GM19463 (cell line): Measurements from ENCODE around the gene SSC5D.
"Not testable (repeated sequence)": the region's sequence is repeated elsewhere in the genome, so short reads cannot be mapped to it uniquely, and the experiment has no call there.

Experiments used
- ATAC-seq: cut with Tn5 transposase; IDR thresholded peaks from one replicate; pipeline ENCODE4 v1.9.1; 2021; ENCODE audit warnings: mild to moderate bottlenecking, moderate library complexity; ENCODE audit not compliant: unreplicated experiment

Gene SSC5D

GRCh38 chr19:55487924-55488687 lies at the start of gene SSC5D:
Gene SSC5D (plus strand): TSS chr19:55488436. CDS start chr19:55488590, 154 bp downstream.
- ATAC-seq = no peak

GRCh38 chr19:55439052-55439451 lies 49.2 kb upstream of the SSC5D start:
- ATAC-seq = no peak

- no peak for ATAC-seq
Observed at GRCh38 chr19:55440411-55441105, 47.7 kb upstream of the SSC5D start.

GRCh38 chr19:55441319-55441691 lies 46.9 kb upstream of the SSC5D start:
- ATAC-seq = no peak

- no peak for ATAC-seq
Observed at GRCh38 chr19:55441692-55442321, 46.4 kb upstream of the SSC5D start.

GRCh38 chr19:55442372-55442961 lies 45.8 kb upstream of the SSC5D start:
- ATAC-seq = no peak

GRCh38 chr19:55443045-55443823 lies 45.0 kb upstream of the SSC5D start, which contains the start of gene SHISA7:
Gene SHISA7 (minus strand): TSS chr19:55443300. CDS start chr19:55442863, 437 bp downstream.
- no peak for ATAC-seq

GRCh38 chr19:55443824-55444480 lies 44.3 kb upstream of the SSC5D start:
- no peak for ATAC-seq

GRCh38 chr19:55444646-55445045 lies 43.6 kb upstream of the SSC5D start:
- ATAC-seq = no peak

- ATAC-seq = no peak
Observed at GRCh38 chr19:55446060-55446459, 42.2 kb upstream of the SSC5D start.

- no peak for ATAC-seq
Observed at GRCh38 chr19:55447421-55448174, 40.6 kb upstream of the SSC5D start.

GRCh38 chr19:55448175-55448490 lies 40.1 kb upstream of the SSC5D start:
- not testable (repeated sequence) for ATAC-seq

GRCh38 chr19:55449469-55449868 lies 38.8 kb upstream of the SSC5D start:
- ATAC-seq = no peak

GRCh38 chr19:55451163-55451964 lies 36.9 kb upstream of the SSC5D start:
- no peak for ATAC-seq

- ATAC-seq = no peak
Observed at GRCh38 chr19:55451965-55452748, 36.1 kb upstream of the SSC5D start.

GRCh38 chr19:55452749-55453346 lies 35.4 kb upstream of the SSC5D start:
- ATAC-seq = no peak

- no peak for ATAC-seq
Observed at GRCh38 chr19:55453511-55454260, 34.5 kb upstream of the SSC5D start.
